PFSK-1 (cell line): ENCODE data around the gene G6PD.

Experiments used
- POLR2AphosphoS5 ChIP-seq: IDR thresholded peaks from 2 replicates; pipeline ENCODE4 v1.6.1; 2012; ENCODE audit warnings: low read depth, mild to moderate bottlenecking, control low read depth, low read length, moderate library complexity
- REST ChIP-seq, 2 experiments: IDR thresholded peaks; 2 replicates each; pipeline versions ENCODE4 v1.6.1 to v1.8.0; 2011 to 2012; ENCODE audit warnings: low read depth in 2 of 2, low read length in 2 of 2, control low read depth in 1 of 2, inconsistent platforms in 1 of 2, mild to moderate bottlenecking in 1 of 2, moderate library complexity in 1 of 2; ENCODE audit not compliant: insufficient read depth in 1 of 2
- TAF1 ChIP-seq: IDR thresholded peaks from 2 replicates; pipeline ENCODE4 v1.6.1; 2012; ENCODE audit warnings: low read length, control low read depth, borderline replicate concordance; ENCODE audit not compliant: insufficient read depth

- TF ChIP-seq REST (IDR thresholded peaks at IDR 0.05; ENCODE audit: insufficient read depth in 1 of 2, low read depth in 2 of 2, low read length in 2 of 2) (no peak), POLR2AphosphoS5 (no peak), TAF1 (no peak)
Measured at GRCh38 chrX:154593201-154593600, 46.6 kb upstream of the G6PD start.
